GM13976 (cell line): Measurements from ENCODE around the gene MALRD1.

Experiments used
- DNase-seq: peaks from one replicate; pipeline ENCODE4 v3.0.0; 2012; ENCODE audit warnings: low spot score
- in situ Hi-C: fragments of 300-500 bp; cut with MboI; formaldehyde crosslinking; loops from one replicate; pipeline ENCODE4 v1.12.0; 2022; ENCODE audit warnings: low sequenced_read_pairs, mixed read lengths, inconsistent platforms; ENCODE audit not compliant: unreplicated experiment
- TF ChIP-seq, protein P1 (sequence below): IDR thresholded peaks from 2 replicates; pipeline ENCODE4 v1.5.1; 2012; ENCODE audit warnings: borderline replicate concordance, mild to moderate bottlenecking; ENCODE audit not compliant: insufficient read depth; ENCODE audit errors: extremely low read depth, missing control alignments, control extremely low read depth

The MALRD1 gene

DNA sequence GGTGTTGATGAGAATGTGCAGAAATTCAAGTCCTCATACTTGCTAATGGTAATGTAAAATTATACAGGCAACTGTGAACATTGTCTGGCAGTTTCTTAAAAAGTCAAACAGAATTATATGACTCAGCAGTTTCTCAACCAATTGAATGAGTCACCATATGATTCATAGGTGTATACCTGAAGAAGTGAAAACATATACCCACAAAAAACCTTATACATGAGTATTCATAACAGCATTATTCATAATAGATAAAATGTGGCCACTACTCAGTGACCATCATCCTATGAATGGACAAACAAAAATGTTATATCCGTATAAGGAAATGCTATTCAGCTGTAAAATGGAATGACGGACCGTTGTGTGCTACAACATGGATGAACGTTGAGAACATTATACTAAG lies 253.5 kb downstream of the MALRD1 start:
- TF ChIP-seq, protein P1, sequence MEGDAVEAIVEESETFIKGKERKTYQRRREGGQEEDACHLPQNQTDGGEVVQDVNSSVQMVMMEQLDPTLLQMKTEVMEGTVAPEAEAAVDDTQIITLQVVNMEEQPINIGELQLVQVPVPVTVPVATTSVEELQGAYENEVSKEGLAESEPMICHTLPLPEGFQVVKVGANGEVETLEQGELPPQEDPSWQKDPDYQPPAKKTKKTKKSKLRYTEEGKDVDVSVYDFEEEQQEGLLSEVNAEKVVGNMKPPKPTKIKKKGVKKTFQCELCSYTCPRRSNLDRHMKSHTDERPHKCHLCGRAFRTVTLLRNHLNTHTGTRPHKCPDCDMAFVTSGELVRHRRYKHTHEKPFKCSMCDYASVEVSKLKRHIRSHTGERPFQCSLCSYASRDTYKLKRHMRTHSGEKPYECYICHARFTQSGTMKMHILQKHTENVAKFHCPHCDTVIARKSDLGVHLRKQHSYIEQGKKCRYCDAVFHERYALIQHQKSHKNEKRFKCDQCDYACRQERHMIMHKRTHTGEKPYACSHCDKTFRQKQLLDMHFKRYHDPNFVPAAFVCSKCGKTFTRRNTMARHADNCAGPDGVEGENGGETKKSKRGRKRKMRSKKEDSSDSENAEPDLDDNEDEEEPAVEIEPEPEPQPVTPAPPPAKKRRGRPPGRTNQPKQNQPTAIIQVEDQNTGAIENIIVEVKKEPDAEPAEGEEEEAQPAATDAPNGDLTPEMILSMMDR, result no peak
- in situ Hi-C loops, result no loop called here
- DNase-seq, result no peak

DNA sequence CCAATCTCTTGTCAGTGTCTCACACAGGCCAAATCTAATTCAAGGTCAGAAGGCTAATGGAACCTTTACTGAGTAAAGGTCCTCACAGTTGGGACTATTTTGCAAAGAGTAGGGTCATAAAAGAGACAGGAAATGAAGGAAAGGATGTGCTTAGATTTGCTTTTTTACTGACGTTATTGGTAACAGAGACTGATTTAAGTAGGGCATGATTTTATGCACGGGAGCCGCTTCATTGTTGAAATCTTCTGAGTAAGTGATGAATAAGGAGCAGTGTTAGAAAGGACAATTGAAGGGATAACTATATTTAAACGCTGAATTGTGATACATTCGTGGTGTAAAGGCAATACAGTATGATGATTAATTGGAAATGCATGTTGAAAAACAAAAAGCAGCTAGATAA lies 261.5 kb downstream of the MALRD1 start:
- TF ChIP-seq, protein P1, result no peak
- no peak for DNase-seq
- in situ Hi-C loops, result no loop called here

GRCh38 chr10:19316204-19316870 lies 267.7 kb downstream of the MALRD1 start:
- no peak for DNase-seq
- TF ChIP-seq, protein P1, result no peak
- in situ Hi-C loops, result no loop called here

- TF ChIP-seq, protein P1, result no peak
- no peak for DNase-seq
- in situ Hi-C loops, result no loop called here
Observed at GRCh38 chr10:19317952-19318351, 269.4 kb downstream of the MALRD1 start.

DNA sequence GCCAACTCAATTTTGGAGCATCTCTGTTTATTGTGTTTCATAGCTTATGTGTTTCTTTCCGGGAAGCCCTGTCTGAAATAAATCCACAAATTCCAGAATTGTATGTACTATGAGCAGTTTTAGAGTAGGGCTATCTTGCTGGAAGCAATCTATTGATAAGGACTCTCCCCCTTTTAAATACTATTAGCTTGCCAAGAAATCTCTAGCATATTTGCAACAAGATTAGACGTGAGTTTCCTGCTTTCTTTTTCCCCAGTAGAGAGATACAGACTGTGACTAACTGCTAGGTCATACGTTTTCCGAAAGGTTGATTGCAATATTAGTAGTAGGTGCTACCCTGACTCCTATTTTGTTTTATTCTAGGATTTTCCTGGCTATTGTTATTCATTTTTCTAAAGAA lies 277.0 kb downstream of the MALRD1 start:
- in situ Hi-C loops, result no loop called here
- DNase-seq, result no peak
- TF ChIP-seq, protein P1, result no peak

GRCh38 chr10:19328582-19328981 lies 280.0 kb downstream of the MALRD1 start:
- TF ChIP-seq, protein P1, result no peak
- no peak for DNase-seq
- in situ Hi-C loops, result no loop called here
